ENCODE results near the gene KDM1B.

KDM1B gene

DNA sequence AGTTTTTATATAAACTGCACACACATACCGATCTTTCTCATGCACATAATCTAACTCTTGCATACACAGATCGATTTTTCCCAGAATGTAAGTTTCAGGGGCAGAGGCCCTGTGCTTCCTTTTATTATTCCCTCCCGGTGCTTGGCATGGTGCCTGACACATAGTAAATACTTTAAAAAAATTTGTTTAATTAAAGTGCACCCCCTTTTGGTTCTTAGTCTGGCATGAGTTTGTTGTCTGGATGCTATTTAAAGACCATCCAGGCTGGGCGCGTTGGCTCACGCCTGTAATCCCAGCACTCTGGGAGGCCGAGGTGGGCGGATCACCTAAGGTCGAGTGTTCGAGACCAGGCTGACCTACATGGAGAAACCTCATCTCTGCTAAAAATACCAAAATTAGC, 114.5 kb downstream of the KDM1B start:
- no peak for TF ChIP-seq CTCF (IDR thresholded peaks at IDR 0.05; ENCODE audit: poor library complexity, severe bottlenecking)
- Histone ChIP-seq H3K27me3 (ENCODE audit: insufficient read depth, poor library complexity, severe bottlenecking) (no peaks in the 10 kb centered on the region), H3K4me3 (ENCODE audit: severe bottlenecking) (no peak overlapping the region), H3K9me3 (ENCODE audit: severe bottlenecking) (no peaks in the 10 kb centered on the region), H3K36me3 (ENCODE audit: low read depth) (no peaks in the 10 kb centered on the region), H3K27ac (ENCODE audit: poor library complexity, severe bottlenecking) (no peak overlapping the region), H3K4me1 (ENCODE audit: insufficient read depth, poor library complexity, severe bottlenecking) (no peaks in the 10 kb centered on the region)
- no peak for ATAC-seq (ENCODE audit: low read depth)
- DNase-seq (ENCODE audit: low spot score): no peak

DNA sequence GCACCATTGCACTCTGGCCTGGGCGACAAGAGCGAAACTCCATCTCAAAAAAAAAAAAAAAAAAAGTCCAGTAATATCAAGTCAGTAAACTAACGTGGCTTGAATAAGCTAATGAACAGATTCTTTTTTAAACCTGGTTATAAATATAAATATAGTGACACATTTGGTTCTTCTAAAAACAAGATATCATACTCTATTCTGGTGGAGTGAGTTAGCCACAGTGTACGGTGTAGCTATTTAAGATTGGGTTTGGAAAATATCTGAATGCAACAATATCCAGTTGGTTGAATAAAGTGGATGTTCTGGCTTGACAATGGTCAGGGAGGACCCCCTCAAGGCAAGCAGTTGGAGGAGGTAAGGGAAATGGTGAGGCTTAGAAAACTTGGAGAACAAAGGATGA, 115.0 kb downstream of the KDM1B start:
- Histone ChIP-seq H3K36me3 (ENCODE audit: low read depth) (no peaks in the 10 kb centered on the region), H3K27me3 (ENCODE audit: insufficient read depth, poor library complexity, severe bottlenecking) (no peaks in the 10 kb centered on the region), H3K9me3 (ENCODE audit: severe bottlenecking) (no peaks in the 10 kb centered on the region), H3K4me1 (ENCODE audit: insufficient read depth, poor library complexity, severe bottlenecking) (no peaks in the 10 kb centered on the region), H3K27ac (ENCODE audit: poor library complexity, severe bottlenecking) (no peak overlapping the region), H3K4me3 (ENCODE audit: severe bottlenecking) (no peak overlapping the region)
- ATAC-seq (ENCODE audit: low read depth) (no peak), DNase-seq (ENCODE audit: low spot score) (no peak)
- TF ChIP-seq CTCF (IDR thresholded peaks at IDR 0.05; ENCODE audit: poor library complexity, severe bottlenecking): no peak

All from RWPE2 (cell line).